Neural progenitor cell (in vitro differentiated cells): ENCODE results near the gene UBE2E1.

Experiments
- CTCF ChIP-seq: fragments of 200-600 bp; sonication (generic); IDR thresholded peaks from 2 replicates; pipeline ENCODE4 v1.5.1; 2017; ENCODE audit warnings: antibody characterized with exemption, mild to moderate bottlenecking
- EZH2 ChIP-seq: fragments of 200-600 bp; sonication (generic); IDR thresholded peaks from 2 replicates; pipeline ENCODE4 v1.6.1; 2017; ENCODE audit warnings: antibody characterized with exemption, mild to moderate bottlenecking, moderate library complexity
- EZH2phosphoT487 ChIP-seq: fragments of 200-600 bp; sonication (generic); IDR thresholded peaks from 2 replicates; pipeline ENCODE4 v1.6.1; 2017; ENCODE audit warnings: antibody characterized with exemption

- no peak for TF ChIP-seq CTCF
- no peak for TF ChIP-seq EZH2
- TF ChIP-seq EZH2phosphoT487, result no peak
Observed at GRCh38 chr3:23778446-23778845, 27.3 kb upstream of the UBE2E1 start.
